A549 (cell line): ENCODE measurements around the gene ENTPD8. TPM values are rescaled to one million over a fixed set of nuclear protein-coding genes. Genes with fewer than 3 reads are reported as not detected.

Experiments
- ATAC-seq, 2 experiments: fragments of 200-7000 bp in 1 of 2; fragments of >200 bp in 1 of 2; cut with Nextera tagmentation in 1 of 2; cut with Tn5 transposase in 1 of 2; 3 replicates each; pipeline versions ENCODE4 v1.8.0 to v1.9.1; 2018 to 2020; ENCODE audit warnings: mild to moderate bottlenecking in 1 of 2, moderate library complexity in 1 of 2
- CTCF ChIA-PET: fragments of 300-600 bp; sonication (Branson Sonifier 250); formaldehyde crosslinking; extraction: SDS; loops from one replicate; lab custom pipeline; 2021; ENCODE audit warnings: antibody characterized with exemption, inconsistent platforms; lab: Yijun Ruan, JAX
- POLR2A ChIA-PET: fragments of 350-600 bp; formaldehyde crosslinking; extraction: SDS; loops from one replicate; lab custom pipeline; 2021; ENCODE audit warnings: antibody characterized with exemption, inconsistent platforms; lab: Yijun Ruan, JAX
- DNase-seq, 2 experiments: peaks; one replicate each; pipeline versions ENCODE4 v3.0.0 to v3.0.0-alpha.2; 2011 to 2016; ENCODE audit warnings: low read depth in 1 of 2, low spot score in 1 of 2
- FAIRE-seq: peaks from 2 replicates; lab custom pipeline; 2011; peaks lifted over from hg19 to GRCh38; lab: Jason Lieb, UNC
- H3K27ac ChIP-seq, 2 experiments: fragments of >200 bp; sonication (Bioruptor Twin); formaldehyde crosslinking; 3 replicates each; pipeline ENCODE4 v1.5.1; 2016 to 2017
- H3K4me1 ChIP-seq: fragments of >200 bp; sonication (Bioruptor Twin); formaldehyde crosslinking; 3 replicates; pipeline ENCODE4 v1.6.1; 2016
- H3K4me2 ChIP-seq: fragments of >200 bp; sonication (Bioruptor Twin); formaldehyde crosslinking; 3 replicates; pipeline ENCODE4 v1.6.1; 2016
- H3K4me3 ChIP-seq: fragments of >200 bp; sonication (Bioruptor Twin); formaldehyde crosslinking; 3 replicates; pipeline ENCODE4 v1.5.1; 2016
- H3K9me3 ChIP-seq: fragments of >200 bp; sonication (Bioruptor Twin); formaldehyde crosslinking; 3 replicates; pipeline ENCODE4 v1.6.1; 2016
- BCL3 ChIP-seq: fragments of >200 bp; sonication (Bioruptor Twin); formaldehyde crosslinking; IDR thresholded peaks from 3 replicates; pipeline ENCODE4 v1.6.1; 2016
- CBX8 ChIP-seq: fragments of 200-600 bp; sonication (generic); IDR thresholded peaks from 2 replicates; pipeline ENCODE4 v1.6.1; 2016
- CEBPB ChIP-seq, 2 experiments: fragments of >200 bp in 1 of 2; sonication (Bioruptor Twin) in 1 of 2; formaldehyde crosslinking in 1 of 2; IDR thresholded peaks; 2 replicates each; pipeline ENCODE4 v1.6.1; 2012 to 2016
- CHD4 ChIP-seq: fragments of 200-600 bp; sonication (generic); IDR thresholded peaks from 2 replicates; pipeline ENCODE4 v1.6.1; 2016; ENCODE audit warnings: antibody characterized with exemption, mild to moderate bottlenecking, borderline replicate concordance
- EHMT2 ChIP-seq: fragments of 200-600 bp; sonication (generic); IDR thresholded peaks from 2 replicates; pipeline ENCODE4 v1.6.1; 2016; ENCODE audit warnings: antibody characterized with exemption, low read depth, mild to moderate bottlenecking, moderate library complexity
- EP300 ChIP-seq, 2 experiments: fragments of >200 bp; sonication (Bioruptor Twin); formaldehyde crosslinking; IDR thresholded peaks; 2 replicates in 1 of 2; 3 replicates in 1 of 2; pipeline ENCODE4 v1.6.1; 2016 to 2017
- FOSL2 ChIP-seq, 2 experiments: fragments of 450-650 bp in 1 of 2; fragments of >200 bp in 1 of 2; sonication (Bioruptor Twin) in 1 of 2; formaldehyde crosslinking; IDR thresholded peaks; 2 replicates each; pipeline versions ENCODE4 v1.5.0 to v1.6.1; 2016 to 2020; ENCODE audit warnings: mild to moderate bottlenecking in 1 of 2, moderate library complexity in 1 of 2
- FOXS1 ChIP-seq: fragments of 250-450 bp; sonication (Bioruptor Pico); IDR thresholded peaks from 2 replicates; pipeline ENCODE4 v1.5.0; 2020; ENCODE audit warnings: mild to moderate bottlenecking, moderate library complexity
- HOXA7 ChIP-seq: fragments of 250-450 bp; sonication (Bioruptor Pico); IDR thresholded peaks from 2 replicates; pipeline ENCODE4 v1.5.0; 2020; ENCODE audit warnings: mild to moderate bottlenecking, moderate library complexity
- HOXB13 ChIP-seq: fragments of 250-450 bp; sonication (Bioruptor Pico); IDR thresholded peaks from 2 replicates; pipeline ENCODE4 v1.5.0; 2020; ENCODE audit warnings: low read depth, mild to moderate bottlenecking, moderate library complexity
- RAD21 ChIP-seq, 2 experiments: fragments of >200 bp in 1 of 2; sonication (Bioruptor Twin) in 1 of 2; formaldehyde crosslinking in 1 of 2; IDR thresholded peaks in 1 of 2; conservative IDR thresholded peaks in 1 of 2; 2 replicates in 1 of 2; 3 replicates in 1 of 2; pipeline ENCODE4 v1.6.1; 2012 to 2018; ENCODE audit warnings: inconsistent platforms in 1 of 2
- RCOR1 ChIP-seq: fragments of 150-350 bp; IDR thresholded peaks from 2 replicates; pipeline ENCODE4 v1.6.1; 2014; ENCODE audit warnings: antibody characterized with exemption, low read length, low read depth
- RFX5 ChIP-seq: fragments of 450-650 bp; IDR thresholded peaks from 2 replicates; pipeline ENCODE4 v1.7.1; 2014; ENCODE audit warnings: antibody characterized with exemption, mild to moderate bottlenecking, moderate library complexity
- SMC3 ChIP-seq: fragments of >200 bp; sonication (Bioruptor Twin); formaldehyde crosslinking; IDR thresholded peaks from 3 replicates; pipeline ENCODE4 v1.6.1; 2018; ENCODE audit warnings: inconsistent platforms
- USF2 ChIP-seq: fragments of 450-650 bp; IDR thresholded peaks from 2 replicates; pipeline ENCODE4 v1.6.1; 2014; ENCODE audit warnings: antibody characterized with exemption
- ZNF302 ChIP-seq: fragments of 250-450 bp; sonication (Bioruptor Pico); IDR thresholded peaks from 2 replicates; pipeline ENCODE4 v1.9.0; 2021; ENCODE audit warnings: inconsistent platforms, mild to moderate bottlenecking, moderate library complexity
- ZSCAN20 ChIP-seq: fragments of 250-450 bp; sonication (Bioruptor Pico); IDR thresholded peaks from 2 replicates; pipeline ENCODE4 v1.8.0; 2022; ENCODE audit warnings: mild to moderate bottlenecking, moderate library complexity
- WGBS: methylation state at CpG from one replicate; pipeline ENCODE4 v1.1.6; 2017; ENCODE audit errors: missing lambda C conversion rate; 5-methylcytosine and 5-hydroxymethylcytosine counted together
- polyA plus RNA-seq, 4 experiments: library from polyadenylated mRNA; depleted of rRNA in 3 of 4; stranded (reverse); fragments of >200 nt; fragmentation: RNase III in 1 of 4; extraction: RNeasy Plus Mini Kit Qiagen cat#74134 plus additional on column Dnase treatment in 1 of 4; gene quantifications; 2 replicates in 3 of 4; 3 replicates in 1 of 4; pipeline ENCODE4 v1.2.3, GENCODE V29; 2011 to 2017
- TF ChIP-seq, protein P1 (sequence below): fragments of >200 bp; sonication (Bioruptor Twin); formaldehyde crosslinking; IDR thresholded peaks from 3 replicates; pipeline ENCODE4 v1.5.1; 2016

ENTPD8 gene
- polyA plus RNA-seq, 2 of the 4 experiments (the other 2 are of a cell fraction), result 0.18 to 0.36 TPM

GRCh38 chr9:137430723-137431415 is 10.3 kb downstream of the ENTPD8 start:
- no peak overlapping the region for H3K27ac ChIP-seq
- FAIRE-seq, result no peak
- ATAC-seq, result no peak
- ChIA-PET POLR2A (interaction anchor here (1.5 kb wide), 1 partner anchor 8 kb away, joined by 5 read pairs; the partner anchor contains the start of genes EXD3 and NOXA1), CTCF (interaction anchor here (1.6 to 8.1 kb wide), 3 partner anchors 7 to 129 kb away, joined by 6 to 98 read pairs (median 86); partner anchors contain the start of genes ENTPD8, EXD3, NOXA1 and NRARP)
- no peak overlapping the region for H3K4me3 ChIP-seq
- DNase-seq, result no peak
- TF ChIP-seq RFX5, result no peak
- TF ChIP-seq ZSCAN20, result no peak
- no peak for TF ChIP-seq HOXB13 (CRISPR knock-in tag)
- no peak for TF ChIP-seq EP300 (IDR thresholded peaks at IDR 0.05)
- no peak for TF ChIP-seq CBX8
- H3K4me2 ChIP-seq, result 0 out of 3 replicates have a peak overlapping the region, but pooled peaks have one; percentile 74
- peaks cover 16% of the 10 kb centered on the region for H3K4me1 ChIP-seq
- H3K9me3 ChIP-seq, result no peaks in the 10 kb centered on the region
- WGBS, result 73% methylated on average over 8 of the region's 27 CpGs

DNA sequence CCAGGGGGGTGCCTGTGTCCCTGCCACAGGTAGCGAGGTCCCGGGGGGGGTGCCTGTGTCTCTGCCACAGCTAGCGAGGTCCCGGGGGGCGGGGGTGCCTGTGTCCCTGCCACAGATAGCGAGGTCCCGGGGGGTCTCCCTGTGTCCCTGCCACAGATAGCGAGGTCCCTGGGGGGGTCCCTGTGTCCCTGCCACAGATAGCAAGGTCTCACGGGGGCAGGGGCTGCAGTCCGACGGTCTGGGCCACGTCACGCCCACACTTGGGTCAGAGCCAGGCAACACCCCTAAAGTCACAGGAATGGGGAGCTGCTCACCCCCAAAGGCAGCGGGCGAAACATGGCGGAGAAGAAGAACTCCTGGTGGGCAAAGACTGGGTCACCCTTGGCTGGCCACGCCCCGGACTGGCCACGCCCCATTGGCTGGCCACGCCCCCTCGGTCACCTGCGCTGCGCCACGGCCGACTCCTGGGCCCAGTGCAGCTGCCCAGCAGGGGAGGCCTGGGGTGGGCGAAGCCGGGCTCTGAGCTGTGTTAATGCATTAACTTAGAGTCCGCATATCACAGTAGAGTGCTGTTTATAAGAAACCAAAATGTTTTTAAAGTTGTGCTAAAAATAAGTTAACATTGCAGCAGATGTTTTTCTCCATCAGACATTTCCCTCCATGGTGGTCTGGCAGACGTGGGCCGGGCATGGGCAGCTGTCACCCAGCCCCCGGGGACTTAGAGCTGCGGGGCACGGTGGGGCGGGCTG is 11.0 kb downstream of the ENTPD8 start:
- Histone ChIP-seq H3K9me3 (no peaks in the 10 kb centered on the region), H3K4me2 (peak overlapping the region; percentile 74), H3K27ac (peak overlapping the region in 1 of 2 experiments; percentile 66; a peak in 3 of 6 replicates), H3K4me1 (peaks cover 10% of the 10 kb centered on the region; the same call in 1 of the 3 replicates), H3K4me3 (peak overlapping the region; percentile 30)
- DNase-seq (no peak), FAIRE-seq (no peak), ATAC-seq (peak; percentile 45 to 77; a peak in 4 of 6 replicates)
- POLR2A ChIA-PET, result no interaction called here
- CTCF ChIA-PET, result interaction anchor here (1.1 to 8.1 kb wide), 4 partner anchors 15 to 133 kb away, joined by 4 to 98 read pairs (median 5); partner anchors contain the start of genes ENTPD8 and NRARP
- TF ChIP-seq USF2 (0 out of 2 replicates have a peak, but pooled peaks have one; percentile 5), EHMT2 (no peak)
- 23% methylated on average over 14 of the region's 34 CpGs for WGBS

- WGBS, result 83% methylated on average over 3 of the region's 14 CpGs
- Histone ChIP-seq H3K4me3 (no peak overlapping the region; the same call in 2 of the 3 replicates), H3K9me3 (no peaks in the 10 kb centered on the region), H3K4me1 (peaks cover 14% of the 10 kb centered on the region; the same call in 1 of the 3 replicates), H3K4me2 (peak overlapping the region; percentile 74), H3K27ac (no peak overlapping the region; a peak in 1 of 6 replicates)
- DNase-seq, result no peak
- no peak for FAIRE-seq
- ChIA-PET POLR2A (no interaction called here), CTCF (interaction anchor here (1.1 to 8.1 kb wide), 4 partner anchors 15 to 132 kb away, joined by 4 to 98 read pairs (median 5); partner anchors contain the start of genes ENTPD8 and NRARP)
- peak in 1 of 2 experiments; percentile 9; a peak in 1 of 6 replicates for ATAC-seq
- no peak for TF ChIP-seq CEBPB (IDR thresholded peaks at IDR 0.05)
Observed at GRCh38 chr9:137429546-137429890, 11.6 kb downstream of the ENTPD8 start.

GRCh38 chr9:137428841-137429545 is 12.2 kb downstream of the ENTPD8 start:
- 80% methylated on average over 16 of the region's 27 CpGs for WGBS
- TF ChIP-seq FOSL2 (IDR thresholded peaks at IDR 0.05) (no peak), FOSL2 (CRISPR knock-in tag; IDR thresholded peaks at IDR 0.05) (no peak), RFX5 (no peak), FOXS1 (CRISPR knock-in tag) (no peak), RCOR1 (no peak), RAD21 (conservative IDR thresholded peaks at IDR 0.05 in 1 of 2, IDR thresholded peaks at IDR 0.05 in 1 of 2) (no peak), CHD4 (no peak), HOXA7 (CRISPR knock-in tag) (no peak), SMC3 (no peak), ZNF302 (CRISPR knock-in tag) (no peak), BCL3 (no peak)
- TF ChIP-seq, protein P1, sequence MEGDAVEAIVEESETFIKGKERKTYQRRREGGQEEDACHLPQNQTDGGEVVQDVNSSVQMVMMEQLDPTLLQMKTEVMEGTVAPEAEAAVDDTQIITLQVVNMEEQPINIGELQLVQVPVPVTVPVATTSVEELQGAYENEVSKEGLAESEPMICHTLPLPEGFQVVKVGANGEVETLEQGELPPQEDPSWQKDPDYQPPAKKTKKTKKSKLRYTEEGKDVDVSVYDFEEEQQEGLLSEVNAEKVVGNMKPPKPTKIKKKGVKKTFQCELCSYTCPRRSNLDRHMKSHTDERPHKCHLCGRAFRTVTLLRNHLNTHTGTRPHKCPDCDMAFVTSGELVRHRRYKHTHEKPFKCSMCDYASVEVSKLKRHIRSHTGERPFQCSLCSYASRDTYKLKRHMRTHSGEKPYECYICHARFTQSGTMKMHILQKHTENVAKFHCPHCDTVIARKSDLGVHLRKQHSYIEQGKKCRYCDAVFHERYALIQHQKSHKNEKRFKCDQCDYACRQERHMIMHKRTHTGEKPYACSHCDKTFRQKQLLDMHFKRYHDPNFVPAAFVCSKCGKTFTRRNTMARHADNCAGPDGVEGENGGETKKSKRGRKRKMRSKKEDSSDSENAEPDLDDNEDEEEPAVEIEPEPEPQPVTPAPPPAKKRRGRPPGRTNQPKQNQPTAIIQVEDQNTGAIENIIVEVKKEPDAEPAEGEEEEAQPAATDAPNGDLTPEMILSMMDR, result no peak
- peak in 1 of 2 experiments; percentile 8; a peak in 1 of 6 replicates for ATAC-seq
- no peaks in the 10 kb centered on the region for H3K9me3 ChIP-seq
- H3K4me3 ChIP-seq, result no peak overlapping the region
- peaks cover 20% of the 10 kb centered on the region; the same call in 1 of the 3 replicates for H3K4me1 ChIP-seq
- FAIRE-seq, result no peak
- H3K4me2 ChIP-seq, result no peak overlapping the region
- CTCF ChIA-PET, result interaction anchor here (1.1 to 8.1 kb wide), 3 partner anchors 16 to 132 kb away, joined by 4 to 98 read pairs (median 4); partner anchors contain the start of gene ENTPD8
- POLR2A ChIA-PET, result no interaction called here
- no peak for DNase-seq
- no peak overlapping the region for H3K27ac ChIP-seq
